AG09319 (cell line): ENCODE data around the gene RHOB.
"Not testable (repeated sequence)": the region's sequence is repeated elsewhere in the genome, so short reads cannot be mapped to it uniquely, and the experiment has no call there.

ENCODE experiments used
- DNase-seq: peaks from one replicate; pipeline ENCODE4 v3.0.0-alpha.2; 2010; ENCODE audit warnings: low read depth; ENCODE audit errors: extremely low read depth
- TF ChIP-seq, protein P1 (sequence below): IDR thresholded peaks from 2 replicates; pipeline ENCODE4 v1.5.1; 2011; ENCODE audit warnings: low read depth, mild to moderate bottlenecking, inconsistent platforms, low read length, moderate library complexity

RHOB gene

GRCh38 chr2:20456116-20456571 is 9.3 kb downstream of the RHOB start:
- TF ChIP-seq, protein P1, sequence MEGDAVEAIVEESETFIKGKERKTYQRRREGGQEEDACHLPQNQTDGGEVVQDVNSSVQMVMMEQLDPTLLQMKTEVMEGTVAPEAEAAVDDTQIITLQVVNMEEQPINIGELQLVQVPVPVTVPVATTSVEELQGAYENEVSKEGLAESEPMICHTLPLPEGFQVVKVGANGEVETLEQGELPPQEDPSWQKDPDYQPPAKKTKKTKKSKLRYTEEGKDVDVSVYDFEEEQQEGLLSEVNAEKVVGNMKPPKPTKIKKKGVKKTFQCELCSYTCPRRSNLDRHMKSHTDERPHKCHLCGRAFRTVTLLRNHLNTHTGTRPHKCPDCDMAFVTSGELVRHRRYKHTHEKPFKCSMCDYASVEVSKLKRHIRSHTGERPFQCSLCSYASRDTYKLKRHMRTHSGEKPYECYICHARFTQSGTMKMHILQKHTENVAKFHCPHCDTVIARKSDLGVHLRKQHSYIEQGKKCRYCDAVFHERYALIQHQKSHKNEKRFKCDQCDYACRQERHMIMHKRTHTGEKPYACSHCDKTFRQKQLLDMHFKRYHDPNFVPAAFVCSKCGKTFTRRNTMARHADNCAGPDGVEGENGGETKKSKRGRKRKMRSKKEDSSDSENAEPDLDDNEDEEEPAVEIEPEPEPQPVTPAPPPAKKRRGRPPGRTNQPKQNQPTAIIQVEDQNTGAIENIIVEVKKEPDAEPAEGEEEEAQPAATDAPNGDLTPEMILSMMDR, result no peak
- no peak for DNase-seq

GRCh38 chr2:20456636-20457426 is 10.0 kb downstream of the RHOB start:
- DNase-seq, result no peak
- TF ChIP-seq, protein P1, result no peak

- DNase-seq, result no peak
- TF ChIP-seq, protein P1, result no peak
These were observed 11.1 kb downstream of the RHOB start for GRCh38 chr2:20457661-20458630.

DNA sequence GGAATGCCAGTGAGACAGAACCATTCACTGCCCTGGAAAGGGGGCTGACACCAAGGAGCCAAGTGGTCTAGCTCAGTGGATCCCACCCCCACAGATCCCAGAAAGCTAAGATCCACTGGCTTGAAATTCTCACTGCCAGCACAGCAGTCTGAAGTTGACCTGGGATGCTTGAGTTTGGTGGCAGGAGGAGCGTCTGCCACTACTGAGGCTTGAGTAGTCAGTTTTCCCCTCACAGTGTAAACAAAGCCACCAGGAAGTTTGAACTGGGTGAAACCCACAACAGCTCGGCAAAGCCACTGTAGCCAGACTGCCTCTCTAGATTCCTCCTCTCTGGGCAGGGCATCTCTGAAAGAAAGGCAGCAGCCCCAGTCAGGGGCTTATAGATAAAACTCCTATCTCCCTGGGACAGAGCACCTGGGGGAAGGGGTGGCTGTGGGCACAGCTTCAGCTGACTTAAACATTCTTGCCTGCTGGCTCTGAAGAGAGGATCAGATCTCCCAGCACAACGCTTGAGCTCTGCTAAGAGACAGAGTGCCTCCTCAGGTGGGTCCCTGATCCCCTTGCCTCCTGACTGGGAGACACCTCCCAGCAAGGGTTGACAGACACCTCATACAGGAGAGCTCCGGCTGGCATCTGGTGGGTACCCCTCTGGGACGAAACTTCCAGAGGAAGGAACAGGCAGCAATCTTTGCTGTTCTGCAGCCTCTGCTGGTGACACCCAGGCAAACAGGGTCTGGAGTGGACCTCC is 12.0 kb downstream of the RHOB start:
- not testable (repeated sequence) for DNase-seq

DNA sequence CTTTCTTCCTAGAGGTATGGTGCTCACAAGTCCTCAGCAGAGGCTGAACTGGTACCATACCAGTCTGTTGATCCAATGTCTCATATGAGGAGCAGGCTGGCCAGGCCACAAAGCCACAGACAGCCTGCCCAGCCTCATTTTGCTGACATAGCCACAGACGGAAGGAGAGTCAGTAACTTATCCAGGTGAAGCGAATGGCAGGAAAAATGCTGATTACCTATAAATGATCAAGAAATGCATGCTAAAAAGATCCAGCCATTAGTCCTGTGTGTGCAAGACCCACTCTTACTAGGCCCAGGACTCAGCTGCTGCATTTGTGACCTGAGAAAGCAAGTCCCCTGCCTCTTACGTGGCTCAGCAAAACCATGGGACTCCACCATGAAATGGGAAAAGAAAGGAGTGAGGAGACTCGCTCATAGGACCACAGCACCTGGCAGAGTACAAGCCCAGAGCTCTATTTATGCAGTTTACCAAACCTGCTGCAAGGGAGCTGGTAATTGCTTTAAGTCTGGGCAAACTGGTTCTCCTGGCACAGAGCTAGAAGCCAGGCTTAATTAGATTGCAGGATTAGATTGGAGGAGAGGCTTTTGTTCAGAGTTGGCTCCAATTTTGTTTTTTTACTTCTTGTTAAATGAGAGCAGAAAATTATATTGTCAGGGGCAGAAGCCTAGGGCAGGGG is 19.0 kb downstream of the RHOB start:
- no peak for DNase-seq
- TF ChIP-seq, protein P1, result no peak

DNA sequence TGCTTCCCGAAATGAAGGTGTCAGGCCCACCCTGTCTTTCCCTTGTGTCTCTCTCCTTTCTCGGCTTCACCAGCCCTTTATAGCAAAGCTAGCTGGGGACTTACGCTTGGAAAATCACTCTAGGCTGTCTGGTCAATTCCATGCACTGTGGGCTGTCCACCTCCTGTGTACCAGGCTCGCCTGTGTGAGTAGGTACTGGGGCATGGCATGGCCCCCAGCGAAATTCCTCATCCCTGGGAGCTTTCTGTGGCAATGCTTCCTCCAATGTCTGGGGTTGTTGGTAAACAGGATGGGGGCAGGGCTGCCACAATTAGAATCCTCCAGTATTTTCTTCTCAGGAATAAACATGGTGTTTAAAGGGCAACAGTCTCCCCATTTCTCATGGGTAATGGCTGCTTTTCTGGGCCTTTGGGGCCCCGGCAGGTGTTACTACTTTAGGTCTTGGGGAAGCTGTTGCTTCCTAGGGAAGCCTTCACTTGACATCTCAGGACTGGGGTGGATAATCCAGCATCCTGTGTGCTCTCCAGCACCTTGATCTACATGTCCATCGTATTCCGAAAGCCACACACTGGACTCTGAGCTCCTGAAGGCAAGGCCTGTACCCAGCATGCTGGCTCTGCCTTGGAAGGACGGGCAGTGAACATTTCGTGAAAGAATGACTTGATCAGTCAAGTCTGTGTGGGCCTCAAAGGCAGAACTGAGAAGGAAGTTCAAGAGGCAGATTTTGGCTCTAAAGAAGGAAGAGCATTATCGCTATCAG is 21.1 kb downstream of the RHOB start:
- no peak for DNase-seq
- TF ChIP-seq, protein P1, result no peak
